ENCODE measurements around the gene SKAP2. TPM values are rescaled to one million over a fixed set of nuclear protein-coding genes. Genes with fewer than 3 reads are reported as not detected.

The SKAP2 gene
- total RNA-seq, 8 experiments from 2014 or later = 34.0 to 91.7 (median 49.4) TPM

DNA sequence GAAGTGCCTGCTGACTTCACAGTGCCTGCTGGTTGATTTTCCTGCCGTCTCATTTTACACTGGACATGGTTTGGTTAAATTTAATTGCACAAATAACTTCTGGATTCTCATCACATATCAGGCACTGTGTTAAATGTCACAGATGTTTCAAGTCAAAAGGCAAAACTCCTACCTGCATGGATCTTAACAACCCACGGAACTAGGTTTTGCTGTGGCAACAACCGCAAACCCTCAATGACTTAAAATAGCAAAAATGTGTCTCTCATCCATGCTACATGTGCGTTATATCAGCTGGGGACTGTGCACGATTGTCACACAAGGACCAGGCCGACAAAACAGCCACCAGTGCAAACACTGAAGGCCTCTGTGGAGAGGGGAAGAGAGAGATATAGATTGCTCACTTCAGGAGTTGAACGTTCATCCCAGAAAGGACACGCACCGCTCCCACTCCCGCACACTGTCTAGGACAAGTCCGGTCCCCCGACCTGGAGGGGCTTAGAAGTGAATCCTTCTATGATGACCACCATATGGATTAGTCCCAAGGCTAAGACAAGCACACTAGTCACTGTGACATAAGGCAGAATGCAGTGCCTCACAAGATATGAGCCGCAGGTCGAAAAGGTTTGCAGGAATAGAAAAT lies 233.3 kb downstream of the SKAP2 start:
- in situ Hi-C loops (cut with MboI; ENCODE audit: low pct_unique_long_range_greater_than_20kb in 2 of 9, low sequenced_read_pairs in 9 of 9, unreplicated experiment in 9 of 9) = loop anchor here in 1 of 9 experiments (25.0 kb wide), 1 partner anchor 544 kb away; no protein-coding TSS in a partner anchor
- no peak overlapping the region for H3K27ac ChIP-seq
- no peak overlapping the region for H3K4me3 ChIP-seq
- 69 to 100% (median 90%) methylated on average over 1 to 11 of the region's 14 CpGs; no CpG with 5 or more reads in 1 of the 10 experiments for WGBS, 10 experiments
- H3K4me1 ChIP-seq (replicated peaks in 1 of 2) = peaks cover 14 to 15% of the 10 kb centered on the region in 2 donors
- no peak for ATAC-seq (replicated peaks in 6 of 8)

DNA sequence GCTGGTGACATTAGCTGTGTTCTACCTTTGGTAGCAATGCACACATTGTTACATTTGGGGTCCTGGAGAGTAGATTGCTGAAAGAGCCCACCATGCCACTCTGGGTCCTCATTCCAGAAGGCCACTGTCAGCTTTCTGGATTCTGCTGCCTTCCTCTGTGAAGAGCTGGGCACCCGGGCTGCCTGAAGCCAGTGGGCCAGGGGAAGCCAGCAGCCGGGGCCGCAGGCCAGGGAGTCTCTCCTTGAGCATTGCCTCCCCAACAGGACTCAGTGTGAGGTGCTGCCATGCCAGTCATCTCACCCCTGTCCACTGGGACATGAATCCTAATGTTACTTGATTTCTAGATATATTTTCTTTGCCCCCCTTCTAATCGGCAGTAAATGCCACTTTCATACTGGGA lies 234.0 kb downstream of the SKAP2 start:
- Histone ChIP-seq H3K27ac (no peak overlapping the region), H3K4me3 (no peak overlapping the region), H3K4me1 (replicated peaks in 1 of 2) (peaks cover 14 to 15% of the 10 kb centered on the region in 2 donors)
- 20 to 100% (median 71%) methylated on average over 1 to 4 of the region's 4 CpGs; no CpG with 5 or more reads in 3 of the 10 experiments for WGBS, 10 experiments
- no peak for ATAC-seq (replicated peaks in 6 of 8)
- in situ Hi-C loops (cut with MboI; ENCODE audit: low pct_unique_long_range_greater_than_20kb in 2 of 9, low sequenced_read_pairs in 9 of 9, unreplicated experiment in 9 of 9) = loop anchor here in 1 of 9 experiments (25.0 kb wide), 1 partner anchor 543 kb away; no protein-coding TSS in a partner anchor

DNA sequence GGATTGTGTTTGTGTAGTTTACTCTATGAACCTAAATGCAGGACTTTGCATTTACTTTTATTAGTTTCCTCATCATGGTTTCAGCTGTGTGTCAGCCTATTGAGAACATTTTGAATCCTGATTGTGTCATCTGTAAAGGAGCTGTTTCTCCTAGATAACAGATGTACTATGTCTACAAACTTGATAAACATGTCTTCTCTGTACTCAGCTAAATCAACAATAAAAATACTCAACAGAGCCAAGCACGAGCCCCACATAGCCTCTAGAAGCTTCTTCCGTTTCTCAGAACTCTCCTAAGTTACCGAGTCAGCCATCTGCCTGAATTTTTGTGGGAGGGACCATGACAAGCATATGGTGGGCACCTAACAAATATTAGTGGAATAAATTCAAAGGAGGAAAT lies 234.7 kb downstream of the SKAP2 start:
- peak in 1 of 8 experiments; percentile 5 for ATAC-seq (replicated peaks in 6 of 8)
- WGBS, 10 experiments = 25 to 100% (median 83%) methylated on average over 1 to 3 of the region's 3 CpGs
- Histone ChIP-seq H3K27ac (no peak overlapping the region), H3K4me3 (no peak overlapping the region), H3K4me1 (replicated peaks in 1 of 2) (peaks cover 14 to 15% of the 10 kb centered on the region in 2 donors)
- in situ Hi-C loops (cut with MboI; ENCODE audit: low pct_unique_long_range_greater_than_20kb in 2 of 9, low sequenced_read_pairs in 9 of 9, unreplicated experiment in 9 of 9) = loop anchor here in 1 of 9 experiments (25.0 kb wide), 1 partner anchor 542 kb away; no protein-coding TSS in a partner anchor

DNA sequence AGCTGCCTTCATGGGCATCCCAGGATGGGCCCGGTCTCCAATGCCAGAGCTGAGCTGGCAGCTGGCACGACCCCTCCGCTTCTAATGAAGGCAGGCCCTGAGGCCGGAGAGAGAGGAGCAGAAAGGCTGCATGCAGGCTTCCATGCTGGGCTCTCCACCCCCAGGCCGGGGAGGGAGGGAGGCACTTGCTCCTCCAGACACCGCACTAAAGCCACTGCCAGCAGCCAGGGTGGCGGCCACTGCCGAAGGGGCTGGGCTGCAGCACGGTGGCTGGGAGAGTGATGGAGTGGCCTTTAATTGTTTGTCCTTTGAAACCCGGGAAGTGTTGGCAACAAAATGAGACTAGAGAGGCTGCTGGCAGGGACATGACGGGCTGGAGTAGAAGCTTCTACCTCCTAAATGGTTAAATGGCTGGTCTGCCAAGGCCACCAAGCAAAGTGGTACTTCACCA lies 236.5 kb downstream of the SKAP2 start:
- 20 to 100% (median 42%) methylated on average over 1 to 6 of the region's 11 CpGs; no CpG with 5 or more reads in 2 of the 10 experiments for WGBS, 10 experiments

DNA sequence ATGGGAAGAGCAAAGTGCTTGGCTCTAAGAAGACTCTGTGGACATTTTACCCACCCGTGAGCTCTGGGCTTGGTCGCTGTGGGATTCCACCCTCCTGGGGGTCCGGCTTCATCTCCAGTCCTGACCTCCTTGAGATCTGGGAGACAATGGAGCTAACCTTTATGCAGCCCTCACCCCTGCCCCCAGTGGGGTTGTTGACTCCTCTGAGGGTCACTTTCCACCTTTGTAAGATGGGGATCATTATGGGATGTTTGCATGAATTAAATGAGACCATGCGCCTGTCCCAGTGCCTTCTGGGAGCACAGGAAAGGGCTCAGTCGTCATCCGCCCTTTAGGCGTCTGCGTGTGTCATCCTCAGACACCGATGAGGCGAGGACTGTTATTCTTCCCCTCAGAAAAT lies 237.2 kb downstream of the SKAP2 start:
- H3K27ac ChIP-seq = no peak overlapping the region
- in situ Hi-C loops (cut with MboI; ENCODE audit: low pct_unique_long_range_greater_than_20kb in 2 of 9, low sequenced_read_pairs in 9 of 9, unreplicated experiment in 9 of 9) = loop anchor here in 1 of 9 experiments (25.0 kb wide), 1 partner anchor 540 kb away; no protein-coding TSS in a partner anchor
- peaks cover 15 to 16% of the 10 kb centered on the region in 2 donors for H3K4me1 ChIP-seq (replicated peaks in 1 of 2)
- no peak for ATAC-seq (replicated peaks in 6 of 8)
- WGBS, 10 experiments = 39 to 97% (median 88%) methylated on average over 3 to 9 of the region's 10 CpGs; no CpG with 5 or more reads in 2 of the 10 experiments
- no peak overlapping the region for H3K4me3 ChIP-seq

More for the DNA sequence above, 236.5 kb downstream of the SKAP2 start:
- Histone ChIP-seq H3K4me3 (no peak overlapping the region), H3K27ac (peak overlapping the region; percentile 4 to 17), H3K4me1 (replicated peaks in 1 of 2) (peaks cover 15 to 16% of the 10 kb centered on the region in 2 donors)
- peak in 5 of 8 experiments; percentile 95 to 100 (median 99) for ATAC-seq (replicated peaks in 6 of 8)
- in situ Hi-C loops (cut with MboI; ENCODE audit: low pct_unique_long_range_greater_than_20kb in 2 of 9, low sequenced_read_pairs in 9 of 9, unreplicated experiment in 9 of 9) = loop anchor here in 1 of 9 experiments (25.0 kb wide), 1 partner anchor 541 kb away; no protein-coding TSS in a partner anchor

DNA sequence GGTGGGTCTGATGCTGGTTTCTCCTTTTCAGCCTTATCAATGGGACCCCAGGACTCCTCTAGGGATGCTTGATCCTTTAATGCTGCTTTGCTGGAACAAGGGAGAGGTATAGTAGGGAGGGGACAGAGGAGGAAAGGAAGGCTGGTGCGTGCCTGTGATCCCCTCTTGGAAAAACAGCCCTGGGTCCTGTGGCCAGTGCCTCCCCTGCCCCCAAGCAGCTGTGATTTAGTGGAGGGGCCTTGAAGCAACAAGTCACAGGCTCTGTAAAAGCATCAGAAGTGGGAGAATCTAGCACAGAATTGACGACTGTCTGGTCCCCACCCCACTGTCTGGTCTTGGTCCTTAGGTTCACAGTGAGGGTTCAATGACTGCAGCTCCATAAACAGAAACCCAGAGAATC lies 237.7 kb downstream of the SKAP2 start:
- Histone ChIP-seq H3K4me3 (no peak overlapping the region), H3K4me1 (replicated peaks in 1 of 2) (peaks cover 15 to 16% of the 10 kb centered on the region in 2 donors), H3K27ac (no peak overlapping the region)
- 87% methylated on average over 2 of the region's 2 CpGs; no CpG with 5 or more reads in 9 of the 10 experiments for WGBS, 10 experiments
- ATAC-seq (replicated peaks in 6 of 8) = no peak
- in situ Hi-C loops (cut with MboI; ENCODE audit: low pct_unique_long_range_greater_than_20kb in 2 of 9, low sequenced_read_pairs in 9 of 9, unreplicated experiment in 9 of 9) = loop anchor here in 1 of 9 experiments (25.0 kb wide), 1 partner anchor 539 kb away; no protein-coding TSS in a partner anchor

DNA sequence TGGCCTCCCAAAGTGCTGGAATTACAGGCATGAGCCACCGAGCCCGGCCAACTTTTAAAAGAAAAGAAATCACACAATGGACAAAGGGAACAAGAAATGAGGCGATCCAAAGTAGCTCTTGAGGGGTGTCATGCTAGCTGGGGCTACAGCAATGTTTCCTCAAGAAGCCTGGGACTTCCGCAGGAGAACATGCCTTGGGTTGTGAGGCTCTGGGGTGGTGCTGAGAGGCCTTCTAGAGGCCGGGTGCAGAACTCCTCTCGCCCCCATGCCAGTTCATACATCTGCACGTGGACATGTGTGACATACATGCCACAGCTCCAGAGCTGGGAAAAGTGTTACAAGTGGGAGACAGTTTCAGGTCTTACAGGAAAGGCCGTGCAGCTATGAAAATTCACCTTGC lies 238.2 kb downstream of the SKAP2 start:
- in situ Hi-C loops (cut with MboI; ENCODE audit: low pct_unique_long_range_greater_than_20kb in 2 of 9, low sequenced_read_pairs in 9 of 9, unreplicated experiment in 9 of 9) = loop anchor here in 1 of 9 experiments (25.0 kb wide), 1 partner anchor 539 kb away; no protein-coding TSS in a partner anchor
- no peak for ATAC-seq (replicated peaks in 6 of 8)
- H3K4me1 ChIP-seq (replicated peaks in 1 of 2) = peaks cover 15 to 16% of the 10 kb centered on the region in 2 donors
- H3K4me3 ChIP-seq = no peak overlapping the region
- 40 to 98% (median 94%) methylated on average over 1 to 7 of the region's 8 CpGs; no CpG with 5 or more reads in 5 of the 10 experiments for WGBS, 10 experiments
- no peak overlapping the region for H3K27ac ChIP-seq

DNA sequence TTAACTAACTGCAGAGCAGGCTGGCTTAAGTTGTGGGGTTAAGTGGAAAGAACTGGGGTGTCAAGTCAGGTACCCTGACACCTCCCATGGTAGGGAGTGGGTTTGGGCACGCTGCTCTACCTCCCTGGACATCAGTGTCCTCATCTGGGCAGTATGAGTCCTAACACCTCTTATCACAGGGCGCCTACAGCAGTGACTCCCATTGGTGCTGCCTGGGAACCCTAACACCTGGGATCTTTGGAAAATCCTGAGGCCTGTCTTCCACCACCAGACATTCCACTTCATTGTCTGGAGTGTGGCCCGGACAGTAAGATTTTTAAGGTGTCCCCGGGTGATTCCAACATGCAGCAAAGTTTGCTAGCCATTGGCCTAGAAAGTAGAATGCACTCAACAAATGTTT lies 239.1 kb downstream of the SKAP2 start:
- WGBS, 10 experiments = 84 to 100% (median 100%) methylated on average over 1 to 4 of the region's 4 CpGs; no CpG with 5 or more reads in 6 of the 10 experiments
- Histone ChIP-seq H3K27ac (no peak overlapping the region), H3K4me1 (replicated peaks in 1 of 2) (peaks cover 15 to 16% of the 10 kb centered on the region in 2 donors), H3K4me3 (no peak overlapping the region)
- in situ Hi-C loops (cut with MboI; ENCODE audit: low pct_unique_long_range_greater_than_20kb in 2 of 9, low sequenced_read_pairs in 9 of 9, unreplicated experiment in 9 of 9) = loop anchor here in 1 of 9 experiments (25.0 kb wide), 1 partner anchor 538 kb away; no protein-coding TSS in a partner anchor
- ATAC-seq (replicated peaks in 6 of 8) = peak in 1 of 8 experiments; percentile 14

DNA sequence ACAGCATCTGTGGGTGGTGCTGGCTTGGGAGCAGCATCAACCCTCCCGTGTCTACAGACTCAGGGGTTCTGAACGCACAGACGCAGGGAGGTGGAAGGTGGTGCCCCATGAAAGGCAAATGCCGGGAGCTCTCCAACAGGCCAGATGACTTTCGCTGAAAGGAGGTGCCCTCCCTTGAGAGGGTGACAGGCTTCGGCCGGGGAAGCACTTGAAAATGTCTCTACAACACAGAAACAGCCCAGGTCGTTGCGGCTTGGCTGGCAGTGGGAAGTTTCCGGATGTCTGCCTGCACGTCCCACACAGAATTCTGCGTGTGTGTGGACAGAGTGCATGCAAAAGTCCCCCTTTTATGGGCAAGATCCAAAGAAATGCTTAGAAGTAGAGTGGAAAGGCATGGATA lies 239.6 kb downstream of the SKAP2 start:
- WGBS, 10 experiments = 10 to 100% (median 80%) methylated on average over 1 to 8 of the region's 12 CpGs; no CpG with 5 or more reads in 3 of the 10 experiments
- Histone ChIP-seq H3K4me1 (replicated peaks in 1 of 2) (peaks cover 15 to 16% of the 10 kb centered on the region in 2 donors), H3K4me3 (no peak overlapping the region), H3K27ac (no peak overlapping the region)
- in situ Hi-C loops (cut with MboI; ENCODE audit: low pct_unique_long_range_greater_than_20kb in 2 of 9, low sequenced_read_pairs in 9 of 9, unreplicated experiment in 9 of 9) = loop anchor here in 1 of 9 experiments (25.0 kb wide), 1 partner anchor 538 kb away; no protein-coding TSS in a partner anchor
- ATAC-seq (replicated peaks in 6 of 8) = no peak

DNA sequence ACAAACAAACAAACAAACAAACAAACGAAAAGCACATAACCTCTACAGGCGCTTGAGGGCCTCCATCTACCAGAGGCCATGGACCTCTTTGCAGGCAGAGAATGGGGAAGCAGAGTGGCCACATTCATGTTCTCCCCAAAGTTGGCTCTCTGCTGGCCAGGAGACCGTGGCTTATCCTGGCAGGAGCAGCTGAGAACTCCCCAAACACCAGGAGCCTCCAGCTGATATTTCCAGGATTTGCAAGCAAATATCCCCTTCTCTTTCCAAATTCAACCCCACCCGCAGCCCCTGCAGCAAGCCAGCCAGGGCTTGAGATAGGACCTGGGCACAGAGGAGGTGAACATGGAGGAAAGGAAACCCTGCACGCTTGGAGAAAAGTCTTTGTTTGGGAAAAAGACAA lies 240.0 kb downstream of the SKAP2 start:
- Histone ChIP-seq H3K4me3 (no peak overlapping the region), H3K4me1 (replicated peaks in 1 of 2) (peaks cover 15 to 19% of the 10 kb centered on the region in 2 donors), H3K27ac (no peak overlapping the region)
- ATAC-seq (replicated peaks in 6 of 8) = no peak
- in situ Hi-C loops (cut with MboI; ENCODE audit: low pct_unique_long_range_greater_than_20kb in 2 of 9, low sequenced_read_pairs in 9 of 9, unreplicated experiment in 9 of 9) = no loop called here
- WGBS, 10 experiments = 60 to 96% (median 87%) methylated on average over 1 to 4 of the region's 5 CpGs; no CpG with 5 or more reads in 6 of the 10 experiments

DNA sequence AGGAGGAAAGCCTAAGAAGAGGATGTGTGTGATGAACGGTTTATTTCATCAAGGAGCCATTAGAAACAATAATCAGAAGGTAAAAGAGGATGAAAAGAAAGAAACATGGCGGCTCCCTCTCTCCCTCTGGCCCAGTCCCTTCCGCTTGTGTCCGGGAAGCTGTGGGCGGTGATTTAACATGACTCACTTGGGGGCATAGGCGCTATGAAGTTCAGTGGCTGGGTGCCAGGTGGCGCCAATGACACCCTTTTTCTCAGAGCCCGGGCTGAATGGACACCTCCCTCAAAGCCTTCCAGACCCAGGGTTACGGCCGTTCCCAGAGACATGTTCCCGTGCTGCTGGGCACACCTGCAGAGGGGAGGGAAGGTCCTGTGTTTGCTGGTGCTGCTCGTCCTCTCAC lies 244.0 kb downstream of the SKAP2 start:
- Histone ChIP-seq H3K27ac (no peak overlapping the region), H3K4me1 (replicated peaks in 1 of 2) (peaks cover 20 to 24% of the 10 kb centered on the region in 2 donors), H3K4me3 (no peak overlapping the region)
- peak in 2 of 8 experiments; percentile 9 to 26 for ATAC-seq (replicated peaks in 6 of 8)
- in situ Hi-C loops (cut with MboI; ENCODE audit: low pct_unique_long_range_greater_than_20kb in 2 of 9, low sequenced_read_pairs in 9 of 9, unreplicated experiment in 9 of 9) = no loop called here
- 60 to 100% (median 83%) methylated on average over 1 to 8 of the region's 12 CpGs; no CpG with 5 or more reads in 2 of the 10 experiments for WGBS, 10 experiments

DNA sequence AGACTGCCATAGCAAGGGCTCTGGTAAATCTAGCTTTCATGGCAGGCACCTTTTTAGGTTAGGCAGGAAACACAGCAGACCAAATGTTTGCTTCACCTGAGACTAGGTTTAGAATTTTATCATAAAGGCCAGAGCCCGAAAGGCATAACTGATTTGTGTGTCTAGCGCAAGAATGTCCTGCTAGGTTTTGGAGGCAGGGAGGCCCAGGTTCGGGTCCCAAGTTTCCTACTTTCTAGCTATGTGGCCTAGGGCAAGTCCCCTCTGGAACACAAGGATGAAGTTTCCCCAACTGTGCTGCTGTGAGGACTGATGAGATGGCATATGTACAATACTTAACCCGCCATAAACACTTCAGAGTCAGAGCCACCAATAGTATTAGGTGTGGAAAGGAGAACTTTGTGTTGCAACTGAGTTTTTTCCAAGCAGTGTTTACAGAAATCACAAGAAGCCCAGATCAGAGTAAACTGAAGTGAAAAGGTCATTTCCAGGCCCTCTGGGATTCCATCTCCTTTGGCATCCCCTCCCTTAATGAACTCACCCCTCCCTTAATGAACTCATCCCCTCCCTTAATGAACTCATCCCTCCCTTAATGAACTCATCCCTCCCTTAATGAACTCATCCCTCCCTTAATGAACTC lies 244.9 kb downstream of the SKAP2 start:
- ATAC-seq (replicated peaks in 6 of 8) = peak in 2 of 8 experiments; percentile 42 to 62
- 64 to 100% (median 93%) methylated on average over 1 to 4 of the region's 4 CpGs; no CpG with 5 or more reads in 1 of the 10 experiments for WGBS, 10 experiments
- in situ Hi-C loops (cut with MboI; ENCODE audit: low pct_unique_long_range_greater_than_20kb in 2 of 9, low sequenced_read_pairs in 9 of 9, unreplicated experiment in 9 of 9) = no loop called here

More for the DNA sequence above, 244.9 kb downstream of the SKAP2 start:
- Histone ChIP-seq H3K4me1 (replicated peaks in 1 of 2) (peaks cover 22 to 32% of the 10 kb centered on the region in 2 donors), H3K27ac (peak overlapping the region in 1 of 2 donors; percentile 45), H3K4me3 (no peak overlapping the region)

Measured in motor neuron (in vitro differentiated cells).